Mucosa of descending colon (tissue), 3 donors: Measurements from ENCODE around the gene KRT6C. TPM values are rescaled to one million over a fixed set of nuclear protein-coding genes. Genes with fewer than 3 reads are reported as not detected.
A peak's percentile ranks its signal among the peaks of the same experiment; 100 is the strongest.
"Not testable (repeated sequence)": the region's sequence is repeated elsewhere in the genome, so short reads cannot be mapped to it uniquely, and the experiment has no call there.

Source experiments
- ATAC-seq: fragments of 200-7000 bp; cut with Tn5 transposase; one replicate; pipeline ENCODE4 v1.9.1; 2020; ENCODE audit warnings: mild to moderate bottlenecking, moderate library complexity
- DNase-seq, 3 donors: peaks; one replicate each; pipeline ENCODE4 v3.0.0-alpha.2; 2020
- H3K36me3 ChIP-seq: fragments of 200-600 bp; one replicate; pipeline ENCODE4 v1.8.0; 2021; ENCODE audit warnings: low read depth, mild to moderate bottlenecking
- H3K4me1 ChIP-seq: fragments of 200-600 bp; one replicate; pipeline ENCODE4 v1.8.0; 2021; ENCODE audit warnings: low read depth, mild to moderate bottlenecking
- H3K4me3 ChIP-seq: fragments of 200-600 bp; one replicate; pipeline ENCODE4 v1.8.0; 2021; ENCODE audit warnings: mild to moderate bottlenecking
- H3K9me3 ChIP-seq: fragments of 200-600 bp; one replicate; pipeline ENCODE4 v1.8.0; 2021; ENCODE audit warnings: mild to moderate bottlenecking
- CTCF ChIP-seq: fragments of 200-600 bp; IDR thresholded peaks from one replicate; pipeline ENCODE4 v1.8.0; 2022; ENCODE audit warnings: antibody characterized with exemption, mild to moderate bottlenecking
- intact Hi-C, 2 donors: fragments of 100-400 bp; cut with DNase I in 1 of 2; cut with micrococcal nuclease in 1 of 2; formaldehyde crosslinking; loops; one replicate each; pipeline versions ENCODE4 v1.11.0 to v1.11.1; 2022; cut with DNase I, micrococcal nuclease
- total RNA-seq, 3 donors: library from RNA; stranded (reverse); fragmentation: NEBNext Ultra II Directional in 2 of 3; extraction: Animal tissue kit (Norgen Biotek cat#: 25700) in 2 of 3; gene quantifications; one replicate each; pipeline versions ENCODE4 v1.2.1 to v1.2.4, GENCODE V29; 2021 to 2023
- donor health status: DM: no; HTN: no; CAD: no; lungs with moderate emphysema.
- donor health status: DM: no; HTN: no; CAD: no.
- donor health status: DM: no; HTN: yes; CAD: no.

Gene KRT6C
- total RNA-seq, 3 donors from 2014 or later, result 0.20 TPM; not detected in 2

GRCh38 chr12:52454411-52455201 is 19.0 kb downstream of the KRT6C start:
- Histone ChIP-seq H3K4me1 (peaks cover 8% of the 10 kb centered on the region), H3K9me3 (no peaks in the 10 kb centered on the region), H3K4me3 (no peak overlapping the region), H3K36me3 (no peaks in the 10 kb centered on the region)
- DNase-seq (no peak), ATAC-seq (peak; percentile 87)
- TF ChIP-seq CTCF, result no peak
- intact Hi-C loops, result no loop called here

- H3K4me1 ChIP-seq, result peaks cover 8% of the 10 kb centered on the region
- no peaks in the 10 kb centered on the region for H3K36me3 ChIP-seq
- no peaks in the 10 kb centered on the region for H3K9me3 ChIP-seq
- DNase-seq (no peak), ATAC-seq (peak; percentile 69)
- no peak within 1 kb of the TSS for H3K4me3 ChIP-seq
- no peak for TF ChIP-seq CTCF
- intact Hi-C loops, result no loop called here
Measured at GRCh38 chr12:52452101-52452500, 21.5 kb downstream of the KRT6C start, which contains the start of gene KRT6B. TSS of gene KRT6B (minus strand) at chr12:52452146. CDS start at chr12:52452078, 68 bp downstream.

GRCh38 chr12:52448228-52448627 is 25.4 kb downstream of the KRT6C start:
- H3K36me3 ChIP-seq, result no peaks in the 10 kb centered on the region
- intact Hi-C loops, result no loop called here
- TF ChIP-seq CTCF, result no peak
- no peak overlapping the region for H3K4me3 ChIP-seq
- H3K9me3 ChIP-seq, result no peaks in the 10 kb centered on the region
- no peaks in the 10 kb centered on the region for H3K4me1 ChIP-seq
- ATAC-seq (no peak), DNase-seq (no peak)

- H3K9me3 ChIP-seq, ATAC-seq, H3K36me3 ChIP-seq, H3K4me1 ChIP-seq, DNase-seq, intact Hi-C loops, H3K4me3 ChIP-seq: not testable (repeated sequence)
Measured at GRCh38 chr12:52447196-52447595, 26.4 kb downstream of the KRT6C start.

GRCh38 chr12:52446367-52447045 is 27.1 kb downstream of the KRT6C start:
- intact Hi-C loops, result no loop called here
- ATAC-seq (no peak), DNase-seq (no peak)
- no peak for TF ChIP-seq CTCF
- Histone ChIP-seq H3K36me3 (no peaks in the 10 kb centered on the region), H3K4me3 (no peak overlapping the region), H3K9me3 (no peaks in the 10 kb centered on the region), H3K4me1 (no peaks in the 10 kb centered on the region)

- DNase-seq (no peak), ATAC-seq (no peak)
- no peaks in the 10 kb centered on the region for H3K9me3 ChIP-seq
- no peaks in the 10 kb centered on the region for H3K36me3 ChIP-seq
- intact Hi-C loops, result no loop called here
- TF ChIP-seq CTCF, result no peak
- H3K4me3 ChIP-seq, result no peak overlapping the region
- no peaks in the 10 kb centered on the region for H3K4me1 ChIP-seq
Measured at GRCh38 chr12:52445876-52446275, 27.7 kb downstream of the KRT6C start.
